GM19240 (cell line): Measurements from ENCODE around the gene ROR2.

Experiments used
- DNase-seq: peaks from one replicate; pipeline ENCODE4 v3.0.0; 2011; ENCODE audit warnings: low spot score; ENCODE audit not compliant: insufficient read length

The ROR2 gene

GRCh38 chr9:91818647-91819403, 131.2 kb downstream of the ROR2 start:
- no peak for DNase-seq

- no peak for DNase-seq
These were observed 131.8 kb downstream of the ROR2 start for GRCh38 chr9:91818225-91818585.

GRCh38 chr9:91817493-91818224, 132.4 kb downstream of the ROR2 start:
- DNase-seq: no peak

DNA sequence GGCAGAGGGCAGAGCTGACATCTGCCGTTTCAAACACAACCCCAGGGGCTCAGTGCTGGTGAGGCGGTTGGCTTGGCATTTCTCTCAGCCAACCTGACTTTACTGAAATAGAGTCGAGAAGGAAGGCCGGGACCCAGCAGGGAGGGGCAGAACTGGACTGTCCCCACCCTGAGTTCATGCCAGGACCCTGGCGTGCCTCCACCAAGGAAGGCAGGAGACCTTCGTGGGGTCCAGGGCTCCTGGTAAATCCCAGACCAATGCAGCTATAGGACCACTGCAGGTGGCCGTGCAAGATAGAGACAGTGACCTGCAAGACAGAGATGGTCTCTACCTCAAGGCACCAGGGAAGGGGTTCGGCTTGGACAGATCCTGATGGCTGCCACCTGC, 132.9 kb downstream of the ROR2 start:
- DNase-seq: no peak

DNA sequence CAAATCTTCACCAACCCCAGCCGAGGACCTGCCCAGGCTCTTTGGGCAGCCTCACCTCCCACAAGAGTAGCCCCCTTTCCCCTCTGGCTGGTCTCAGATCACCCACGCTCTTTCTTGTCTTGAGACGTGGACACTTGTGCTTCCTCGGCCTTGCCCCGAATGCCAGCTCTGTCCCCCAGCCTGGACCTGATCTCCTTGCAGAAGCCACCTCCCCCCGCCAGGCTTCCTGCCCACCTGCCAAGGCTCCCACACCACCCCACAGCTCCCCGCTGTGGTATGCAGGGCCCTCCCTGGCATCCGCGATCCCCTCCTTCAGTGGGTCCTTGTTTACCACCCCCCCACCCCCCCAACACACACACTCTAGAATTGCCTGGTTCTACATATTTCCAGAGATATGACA, 133.7 kb downstream of the ROR2 start:
- no peak for DNase-seq

DNA sequence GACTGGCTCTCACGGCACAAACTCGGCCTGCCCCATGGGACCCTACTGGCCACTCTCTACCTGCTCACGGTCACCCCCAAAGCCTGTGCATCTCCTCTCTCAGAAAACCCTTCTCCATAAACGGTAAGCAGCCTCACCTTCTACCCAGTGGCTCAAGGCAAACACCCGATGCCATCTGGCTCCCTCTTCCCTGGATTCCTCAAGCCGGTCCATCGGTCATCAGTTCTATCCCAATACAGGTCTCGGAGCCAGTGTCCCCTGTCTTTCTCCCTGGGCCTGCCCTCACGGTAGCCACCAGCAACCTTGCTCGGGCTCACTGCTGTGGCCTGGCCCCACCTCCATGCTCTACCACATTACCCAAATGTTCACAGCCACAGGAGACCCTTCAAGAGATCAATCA, 134.1 kb downstream of the ROR2 start:
- DNase-seq: no peak

DNA sequence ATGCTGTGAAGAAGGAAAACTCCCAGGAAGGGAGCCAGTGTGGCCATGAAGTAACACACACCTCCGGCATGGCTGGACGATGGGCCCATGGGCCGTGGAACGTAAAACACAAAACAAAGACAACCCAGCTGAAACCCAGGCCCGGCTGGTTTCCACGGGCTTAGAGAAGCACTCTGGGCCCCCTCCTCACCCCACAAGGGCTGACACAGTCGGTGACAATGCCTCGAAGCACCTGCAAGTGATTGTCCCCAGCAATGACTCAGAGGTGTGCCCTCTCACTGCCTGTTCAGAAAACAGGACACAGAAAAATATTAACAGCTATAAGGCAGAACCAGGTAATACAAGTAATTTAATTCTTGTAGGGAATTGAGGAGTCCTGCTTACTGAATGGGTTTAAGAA, 135.3 kb downstream of the ROR2 start:
- DNase-seq: no peak

- DNase-seq: no peak
These were observed 135.8 kb downstream of the ROR2 start for GRCh38 chr9:91814201-91814600.

DNA sequence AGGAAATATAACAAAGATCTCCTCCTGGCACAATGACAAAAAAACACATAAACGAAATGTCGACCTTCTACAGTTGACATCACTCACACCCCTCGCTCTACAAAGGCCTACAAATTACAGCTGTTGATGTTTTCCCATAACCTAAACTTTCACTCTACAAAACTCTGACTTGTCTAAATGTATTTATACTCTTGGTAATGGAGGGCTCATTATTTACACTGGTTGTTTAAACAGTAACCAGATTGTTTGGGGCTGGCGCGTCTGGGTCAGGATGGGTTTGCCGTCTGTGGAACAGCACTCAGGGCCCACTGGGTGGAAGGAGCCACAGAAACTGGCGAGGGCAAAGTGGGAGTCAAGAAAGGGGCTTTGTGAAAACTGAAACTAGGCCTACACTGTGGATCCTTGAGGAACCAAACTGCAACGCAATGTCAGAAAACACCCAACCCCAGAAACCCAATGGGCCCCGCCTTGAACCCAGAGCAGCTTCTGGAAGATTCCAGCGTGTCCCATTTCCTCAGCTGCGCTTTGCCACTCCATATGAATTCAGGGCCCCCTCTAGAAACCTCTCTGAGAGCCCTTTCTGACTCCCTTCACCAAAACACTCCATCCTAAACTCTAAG, 136.7 kb downstream of the ROR2 start:
- DNase-seq: no peak

DNA sequence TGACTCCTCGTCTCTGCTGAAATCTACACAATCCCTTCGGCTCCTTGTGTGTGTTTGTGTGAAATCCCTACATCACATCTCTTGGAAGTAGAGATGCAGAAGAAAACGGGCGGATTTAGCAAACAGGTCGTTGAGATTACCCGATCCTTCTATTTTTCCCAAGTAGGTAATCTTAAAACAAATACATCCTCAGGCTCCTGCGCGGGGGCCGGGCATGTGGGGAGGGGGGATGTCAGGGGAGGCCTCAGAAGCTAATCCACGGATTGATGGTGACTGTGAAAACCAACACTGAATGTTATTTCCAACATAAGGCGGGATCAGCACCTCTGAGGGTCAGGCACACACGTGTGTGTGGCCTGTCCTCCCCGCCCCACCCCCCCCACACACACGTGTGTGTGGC, 137.8 kb downstream of the ROR2 start:
- no peak for DNase-seq

DNA sequence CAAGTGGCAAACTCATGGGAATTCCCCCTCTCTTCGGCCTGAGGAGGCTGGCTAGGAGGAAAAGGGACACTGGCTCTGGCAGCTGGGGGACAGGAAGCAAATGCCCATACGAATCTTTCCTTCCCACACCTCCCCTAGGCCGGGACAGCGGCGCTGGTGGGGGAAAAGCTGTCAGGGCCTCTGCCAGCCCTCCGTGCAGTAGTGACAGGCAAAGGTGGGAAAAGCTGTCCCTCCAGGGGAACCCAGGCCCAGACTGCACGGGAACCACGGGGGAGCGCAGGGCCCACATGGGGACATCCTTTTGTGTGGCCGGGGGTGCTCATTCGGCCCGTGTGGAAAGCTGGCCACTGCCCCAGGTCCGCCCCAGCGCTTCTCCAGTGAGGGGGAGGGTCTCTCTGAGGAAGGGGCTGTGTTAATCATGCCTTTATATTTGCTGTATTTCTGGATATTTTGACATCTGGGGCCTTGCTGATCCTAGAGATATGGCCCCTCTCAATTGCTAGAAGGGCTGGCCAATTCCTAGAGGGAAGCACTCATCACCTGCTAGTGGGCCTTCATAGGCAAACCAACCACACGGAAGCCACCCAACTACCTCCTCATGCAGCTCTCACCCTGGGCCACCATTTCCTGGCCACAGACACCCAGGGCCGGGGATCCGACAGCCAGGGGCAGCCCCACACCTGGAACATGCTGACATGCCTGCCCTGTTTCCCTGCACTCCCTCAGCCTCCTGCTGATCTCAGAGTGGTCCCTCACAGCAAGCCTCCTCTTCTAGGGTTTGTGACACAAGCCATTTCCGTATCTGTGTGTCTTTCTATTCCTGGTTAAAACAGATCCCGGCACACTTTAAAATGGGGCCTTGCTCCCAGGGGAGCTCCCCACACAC, 138.8 kb downstream of the ROR2 start:
- no peak for DNase-seq

DNA sequence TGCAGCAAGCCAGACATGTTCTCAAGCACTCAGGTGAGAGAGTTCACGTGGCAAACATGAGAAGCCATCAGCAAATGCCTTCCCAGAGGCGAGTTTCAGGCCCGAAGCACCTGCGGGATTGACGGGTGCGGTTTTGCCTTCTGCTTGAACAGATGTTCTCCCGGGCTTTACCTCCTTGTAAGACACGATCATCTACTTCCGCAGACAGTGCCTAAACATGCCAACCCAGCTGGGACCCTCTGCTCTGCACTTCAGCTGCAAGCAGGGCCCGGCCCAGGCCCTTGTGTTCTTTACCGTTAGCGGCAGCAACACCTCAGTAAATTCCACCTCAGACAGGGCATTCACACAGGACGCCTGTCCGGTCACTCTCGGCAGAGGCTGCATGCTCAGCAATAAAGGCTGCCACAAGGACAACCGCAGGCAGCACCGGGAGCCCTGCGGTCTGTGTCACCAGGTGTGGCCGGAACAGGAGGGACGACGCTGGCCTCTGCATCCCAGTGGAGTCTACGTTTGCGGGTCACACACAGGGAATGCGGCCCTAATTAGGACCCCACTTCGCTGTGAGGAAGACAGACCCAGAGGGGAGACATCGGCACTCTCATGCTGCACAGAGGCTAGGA, 139.6 kb downstream of the ROR2 start:
- no peak for DNase-seq

DNA sequence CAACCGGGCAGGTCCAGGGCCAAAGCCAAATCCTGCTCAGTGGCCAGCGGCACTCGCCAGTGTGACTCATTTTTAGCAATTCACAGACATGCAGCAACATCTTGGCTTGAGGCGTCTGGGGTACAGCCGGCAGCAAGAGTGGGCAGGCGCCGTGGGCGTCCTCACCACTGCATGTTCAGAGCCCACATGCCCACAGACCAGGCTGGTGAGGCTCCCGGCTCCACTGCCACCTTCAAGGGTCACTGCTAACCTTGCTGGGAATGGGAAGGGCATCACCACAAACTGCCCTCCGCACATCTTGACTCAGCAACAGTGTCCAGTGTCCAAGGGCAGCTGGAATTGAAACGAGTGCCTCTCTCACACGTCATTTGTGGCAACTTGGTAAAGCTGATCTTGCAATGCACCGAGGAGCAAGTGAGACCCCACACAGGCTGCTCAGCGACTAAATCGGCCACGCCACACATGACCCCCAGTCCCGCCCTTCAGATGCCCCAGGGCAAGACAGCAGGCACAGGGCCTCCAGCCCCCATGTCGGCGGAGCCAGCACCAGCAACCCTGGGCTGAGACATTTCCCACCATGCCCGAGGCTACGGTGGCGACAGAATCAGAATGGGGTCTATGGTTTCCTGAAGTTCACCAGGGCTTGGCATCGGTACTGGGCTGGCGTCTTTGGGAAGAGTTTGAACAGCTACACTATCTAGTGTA, 140.3 kb downstream of the ROR2 start:
- no peak for DNase-seq

DNA sequence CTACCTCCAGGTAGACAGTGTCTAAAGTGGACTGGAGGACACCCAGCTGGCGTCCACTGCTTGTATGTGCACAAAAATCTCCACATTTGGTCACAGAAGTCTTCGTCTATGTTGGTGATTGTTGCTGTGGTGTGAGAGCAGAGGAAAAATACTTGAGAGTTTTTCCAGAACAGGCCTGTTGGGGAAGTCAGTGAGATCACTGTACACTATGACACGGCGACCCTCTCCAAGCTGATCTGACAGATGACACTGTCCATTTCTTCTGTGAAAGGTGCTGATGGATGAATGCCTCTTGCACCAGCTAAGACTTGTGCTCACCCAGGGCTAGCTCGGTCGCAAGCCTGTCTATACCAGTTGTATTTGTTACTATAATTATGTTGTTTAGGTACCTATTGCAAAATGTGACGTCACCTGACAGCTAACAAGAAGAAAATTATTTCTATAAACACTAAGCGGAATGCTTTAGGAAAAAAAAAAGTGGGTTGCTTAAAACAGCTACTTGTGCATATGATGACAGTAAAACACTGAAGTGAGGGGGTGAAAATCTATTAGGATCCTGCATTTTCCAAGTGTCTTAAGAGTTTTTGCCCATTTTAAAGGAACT, 142.3 kb downstream of the ROR2 start:
- no peak for DNase-seq

- DNase-seq: no peak
These were observed 145.0 kb downstream of the ROR2 start for GRCh38 chr9:91805031-91805430.

DNA sequence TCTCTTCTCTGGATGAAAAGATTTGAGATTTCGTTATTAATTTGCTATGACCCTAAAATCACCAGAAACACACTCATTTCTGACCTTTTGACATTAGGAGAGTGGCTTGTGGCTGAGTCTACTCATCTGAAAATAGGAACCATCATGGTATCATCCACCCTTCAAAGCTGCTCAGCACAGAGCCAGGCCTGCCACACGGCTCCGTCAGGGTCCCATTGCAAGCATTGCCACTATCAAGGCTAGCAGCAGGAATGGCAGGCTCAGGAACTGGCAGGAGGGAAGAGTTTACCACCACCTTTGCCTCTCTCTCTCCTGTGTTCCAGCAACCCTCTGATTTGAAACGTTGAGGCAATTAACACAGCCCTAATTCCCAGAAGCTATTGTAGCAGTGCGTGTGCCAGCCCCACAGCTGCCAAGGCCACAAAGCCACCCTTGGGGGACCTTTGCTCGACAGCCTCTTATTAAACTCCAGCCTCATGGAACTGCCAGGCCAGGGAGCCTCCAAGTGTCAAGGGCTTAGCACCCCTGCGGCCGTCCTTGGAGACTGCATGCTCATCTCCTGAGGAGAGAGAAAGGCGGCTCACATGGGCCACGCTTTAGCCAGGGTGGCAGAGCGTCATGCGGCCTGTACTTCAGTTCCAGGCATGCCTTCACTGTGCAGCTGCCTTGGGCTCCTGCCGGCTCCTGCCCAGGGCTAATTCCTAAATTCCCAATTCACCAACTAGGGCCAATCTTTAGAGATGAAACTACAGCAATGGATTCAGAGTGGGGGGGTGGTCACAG, 145.9 kb downstream of the ROR2 start:
- DNase-seq: no peak

- DNase-seq: no peak
These were observed 146.7 kb downstream of the ROR2 start for GRCh38 chr9:91803151-91803940.

DNA sequence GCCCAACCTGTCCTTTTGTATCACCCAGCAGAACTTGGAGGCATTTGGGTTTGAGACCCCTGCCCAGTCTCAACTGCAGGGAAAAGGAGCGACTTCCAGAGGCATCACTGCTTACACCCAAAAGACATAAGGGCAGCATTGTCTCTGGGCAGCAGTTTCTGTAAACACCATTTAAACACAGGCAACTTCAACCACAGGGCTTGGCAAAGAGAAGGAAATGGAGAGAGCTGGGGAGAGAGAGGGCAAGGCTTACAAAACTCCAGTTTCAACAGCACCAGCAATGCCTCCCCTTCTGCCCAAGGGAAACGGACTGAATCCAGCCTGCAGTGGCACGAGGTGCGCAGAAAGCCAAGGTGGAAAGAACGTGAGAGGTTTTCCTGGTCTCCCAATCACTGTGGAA, 147.6 kb downstream of the ROR2 start:
- DNase-seq: no peak
